H1 (cell line): ENCODE results near the gene GALNT1. TPM values are rescaled to one million over a fixed set of nuclear protein-coding genes. Genes with fewer than 3 reads are reported as not detected.
A peak's percentile ranks its signal among the peaks of the same experiment; 100 is the strongest.

Experiments
- CTCF ChIA-PET: fragments of 300-600 bp; sonication (Branson Sonifier 250); formaldehyde crosslinking; loops from one replicate; lab custom pipeline; 2021; ENCODE audit not compliant: partially characterized antibody; lab: Charles Lee
- POLR2A ChIA-PET: fragments of 300-600 bp; sonication (Branson Sonifier 250); formaldehyde crosslinking; loops from one replicate; lab custom pipeline; 2021; ENCODE audit warnings: inconsistent platforms; ENCODE audit not compliant: partially characterized antibody; lab: Charles Lee
- DNase-seq, 2 experiments: peaks; one replicate each; pipeline versions ENCODE4 v3.0.0 to v3.0.0-alpha.2; 2010 to 2022; ENCODE audit warnings: low spot score in 2 of 2, low read depth in 1 of 2, mixed read lengths in 1 of 2
- FAIRE-seq: peaks from 2 replicates; lab custom pipeline; 2011; peaks lifted over from hg19 to GRCh38; lab: Jason Lieb, UNC
- H2AFZ ChIP-seq: 2 replicates; pipeline ENCODE4 v1.8.1; 2012; ENCODE audit warnings: low read length, inconsistent platforms
- H2AK5ac ChIP-seq: 2 replicates; pipeline ENCODE4 v1.6.1; 2013; ENCODE audit warnings: low read depth, low read length
- H2BK120ac ChIP-seq: replicated peaks from 2 replicates; pipeline ENCODE3; 2013; ENCODE audit warnings: low read depth, low read length, inconsistent platforms
- H2BK12ac ChIP-seq: 2 replicates; pipeline ENCODE4 v1.6.1; 2013; ENCODE audit warnings: low read depth, low read length
- H2BK15ac ChIP-seq: 2 replicates; pipeline ENCODE4 v1.6.1; 2013; ENCODE audit warnings: low read length
- H2BK20ac ChIP-seq: 2 replicates; pipeline ENCODE4 v1.6.1; 2013; ENCODE audit warnings: low read length
- H2BK5ac ChIP-seq: 2 replicates; pipeline ENCODE4 v1.6.1; 2013; ENCODE audit warnings: low read depth, low read length
- H3K14ac ChIP-seq: 2 replicates; pipeline ENCODE4 v1.6.1; 2013; ENCODE audit warnings: inconsistent platforms; ENCODE audit not compliant: insufficient read length
- H3K18ac ChIP-seq: 2 replicates; pipeline ENCODE4 v1.6.1; 2013; ENCODE audit warnings: low read length; ENCODE audit errors: extremely low read depth
- H3K23ac ChIP-seq: 2 replicates; pipeline ENCODE4 v1.6.1; 2013; ENCODE audit warnings: inconsistent platforms; ENCODE audit not compliant: insufficient read length
- H3K23me2 ChIP-seq: 2 replicates; pipeline ENCODE4 v1.6.1; 2013; ENCODE audit warnings: low read depth, low read length
- H3K27ac ChIP-seq: 2 replicates; pipeline ENCODE4 v1.6.1; 2011; ENCODE audit warnings: low read depth, low read length, inconsistent platforms
- H3K27me3 ChIP-seq, 4 experiments: replicated peaks in 1 of 4; 1 replicate in 1 of 4; 2 replicates in 3 of 4; pipeline versions ENCODE4 v1.6.1 to v1.8.1; 2011 to 2013; ENCODE audit warnings: low read length in 3 of 4, mild to moderate bottlenecking in 3 of 4, inconsistent platforms in 2 of 4, mixed read lengths in 2 of 4, moderate library complexity in 1 of 4; ENCODE audit not compliant: control insufficient read depth in 3 of 4, insufficient read depth in 3 of 4; ENCODE audit errors: extremely low read depth in 1 of 4
- H3K36me3 ChIP-seq, 4 experiments: 2 replicates each; pipeline versions ENCODE4 v1.6.1 to v1.8.1; 2011 to 2013; ENCODE audit warnings: mild to moderate bottlenecking in 4 of 4, low read length in 3 of 4, moderate library complexity in 2 of 4, control low read depth in 1 of 4, inconsistent platforms in 1 of 4; ENCODE audit not compliant: insufficient read depth in 4 of 4, control insufficient read depth in 2 of 4
- H3K4ac ChIP-seq: replicated peaks from 2 replicates; pipeline ENCODE3; 2013; ENCODE audit warnings: low read length, low read depth, mixed read lengths, inconsistent platforms; ENCODE audit not compliant: insufficient read length
- H3K4me1 ChIP-seq, 4 experiments: replicated peaks in 1 of 4; 1 replicate in 1 of 4; 2 replicates in 3 of 4; pipeline versions ENCODE4 v1.6.1 to v1.8.1; 2011 to 2013; ENCODE audit warnings: low read length in 3 of 4, inconsistent platforms in 2 of 4, mixed read lengths in 1 of 4; ENCODE audit not compliant: insufficient read depth in 4 of 4, control insufficient read depth in 3 of 4
- H3K4me2 ChIP-seq, 2 experiments: 2 replicates each; pipeline versions ENCODE4 v1.6.1 to v1.8.1; 2011 to 2013; ENCODE audit warnings: low read depth in 2 of 2, low read length in 2 of 2, control low read depth in 1 of 2, inconsistent platforms in 1 of 2, mild to moderate bottlenecking in 1 of 2; ENCODE audit not compliant: insufficient read depth in 1 of 2
- H3K4me3 ChIP-seq, 4 experiments: fragments of 200-600, 300-600 bp in 1 of 4; sonication (generic), shearing (Covaris generic), sonication (Bioruptor Twin) in 1 of 4; 2 replicates each; pipeline versions ENCODE4 v1.5.1 to v1.8.1; 2011 to 2016; ENCODE audit warnings: low read length in 4 of 4, low read depth in 3 of 4, control low read depth in 2 of 4, inconsistent platforms in 2 of 4, mild to moderate bottlenecking in 2 of 4, mixed read lengths in 1 of 4, moderate library complexity in 1 of 4; ENCODE audit not compliant: insufficient read depth in 2 of 4; ENCODE audit errors: extremely low read depth in 1 of 4
- H3K56ac ChIP-seq: replicated peaks from 2 replicates; pipeline ENCODE3; 2013; ENCODE audit warnings: low read depth, mild to moderate bottlenecking, mixed read lengths, low read length, inconsistent platforms; ENCODE audit not compliant: insufficient read length
- H3K79me1 ChIP-seq: 2 replicates; pipeline ENCODE4 v1.6.1; 2013; ENCODE audit warnings: low read depth, low read length, control low read depth
- H3K79me2 ChIP-seq, 2 experiments: 2 replicates each; pipeline versions ENCODE4 v1.6.1 to v1.8.1; 2012 to 2013; ENCODE audit warnings: low read length in 2 of 2, mild to moderate bottlenecking in 2 of 2, inconsistent platforms in 1 of 2; ENCODE audit not compliant: insufficient read depth in 2 of 2, control insufficient read depth in 1 of 2
- H3K9ac ChIP-seq, 4 experiments: replicated peaks in 1 of 4; 1 replicate in 1 of 4; 2 replicates in 3 of 4; pipeline versions ENCODE4 v1.6.1 to v1.8.1; 2011 to 2013; ENCODE audit warnings: low read depth in 3 of 4, low read length in 3 of 4, control low read depth in 2 of 4, mild to moderate bottlenecking in 2 of 4, moderate library complexity in 2 of 4, inconsistent platforms in 1 of 4; ENCODE audit errors: extremely low read depth in 1 of 4
- H3K9me3 ChIP-seq, 2 experiments: 2 replicates each; pipeline versions ENCODE4 v1.6.1 to v1.8.1; 2012 to 2013; ENCODE audit warnings: mild to moderate bottlenecking in 2 of 2, moderate library complexity in 2 of 2, control low read depth in 1 of 2, inconsistent platforms in 1 of 2, low read depth in 1 of 2, low read length in 1 of 2, mixed read lengths in 1 of 2; ENCODE audit not compliant: insufficient read depth in 2 of 2
- H4K20me1 ChIP-seq, 2 experiments: replicated peaks in 1 of 2; 2 replicates each; pipeline versions ENCODE3 to v1.8.1; 2011 to 2013; ENCODE audit warnings: inconsistent platforms in 2 of 2, low read length in 2 of 2, mild to moderate bottlenecking in 1 of 2; ENCODE audit not compliant: insufficient read depth in 2 of 2, control insufficient read depth in 1 of 2
- H4K5ac ChIP-seq: 2 replicates; pipeline ENCODE4 v1.6.1; 2013; ENCODE audit warnings: low read length, low read depth, mixed read lengths, inconsistent platforms; ENCODE audit not compliant: insufficient read length
- H4K8ac ChIP-seq: 2 replicates; pipeline ENCODE4 v1.8.0; 2013; ENCODE audit warnings: mild to moderate bottlenecking, moderate library complexity, low read length, inconsistent platforms; ENCODE audit not compliant: insufficient read depth; ENCODE audit errors: extremely low read depth
- H4K91ac ChIP-seq: replicated peaks from 2 replicates; pipeline ENCODE3; 2013; ENCODE audit warnings: low read length, mixed read lengths, inconsistent platforms; ENCODE audit not compliant: insufficient read length
- ASH2L ChIP-seq: fragments of 200-600, 300-600 bp; sonication (generic); IDR thresholded peaks from one replicate; pipeline ENCODE4 v1.7.1; 2017; ENCODE audit warnings: low read length
- CBX8 ChIP-seq: fragments of 300-800, 300-1000 bp; sonication (generic); IDR thresholded peaks from 2 replicates; pipeline ENCODE4 v1.7.1; 2016; ENCODE audit warnings: low read depth, low read length, borderline replicate concordance
- CHD1 ChIP-seq: IDR thresholded peaks from 2 replicates; pipeline ENCODE4 v1.6.1; 2012; ENCODE audit warnings: low read depth, low read length, improper control_type of control experiment
- CTBP2 ChIP-seq: IDR thresholded peaks from 2 replicates; pipeline ENCODE4 v1.7.0; 2011; ENCODE audit warnings: borderline replicate concordance, mild to moderate bottlenecking, moderate library complexity, mixed read lengths, low read length; ENCODE audit not compliant: insufficient read depth, insufficient read length
- E2F6 ChIP-seq: IDR thresholded peaks from 2 replicates; pipeline ENCODE4 v1.6.1; 2012; ENCODE audit warnings: inconsistent platforms
- EGR1 ChIP-seq: IDR thresholded peaks from 2 replicates; pipeline ENCODE4 v1.6.1; 2011; ENCODE audit warnings: low read depth, low read length, borderline replicate concordance
- EZH2 ChIP-seq: fragments of 200-600 bp; sonication (generic); IDR thresholded peaks from 2 replicates; pipeline ENCODE4 v1.7.1; 2012; ENCODE audit warnings: low read depth, mild to moderate bottlenecking, moderate library complexity, low read length, inconsistent platforms; ENCODE audit not compliant: severe bottlenecking
- POLR2A ChIP-seq, 2 experiments: IDR thresholded peaks; 1 replicate in 1 of 2; 2 replicates in 1 of 2; pipeline ENCODE4 v1.6.1; 2011; ENCODE audit warnings: low read depth in 2 of 2, low read length in 2 of 2, mild to moderate bottlenecking in 2 of 2; ENCODE audit errors: control extremely low read depth in 1 of 2
- RAD21 ChIP-seq, 2 experiments: IDR thresholded peaks in 1 of 2; conservative IDR thresholded peaks in 1 of 2; 2 replicates each; pipeline ENCODE4 v1.6.1; 2011; ENCODE audit warnings: low read depth in 2 of 2, low read length in 2 of 2, improper control_type of control experiment in 1 of 2, inconsistent platforms in 1 of 2, mild to moderate bottlenecking in 1 of 2, moderate library complexity in 1 of 2
- RBBP5 ChIP-seq: IDR thresholded peaks from 2 replicates; pipeline ENCODE4 v1.7.1; 2012; ENCODE audit warnings: low read depth, mild to moderate bottlenecking, inconsistent platforms, low read length, moderate library complexity, borderline replicate concordance
- SAP30 ChIP-seq: fragments of 300-600 bp; sonication (generic); IDR thresholded peaks from 2 replicates; pipeline ENCODE4 v1.7.1; 2012; ENCODE audit warnings: low read length, moderate library complexity, mild to moderate bottlenecking, inconsistent platforms; ENCODE audit not compliant: insufficient read depth, insufficient replicate concordance
- SIN3A ChIP-seq, 2 experiments: IDR thresholded peaks in 1 of 2; conservative IDR thresholded peaks in 1 of 2; 2 replicates each; pipeline ENCODE4 v1.6.1; 2011 to 2012; ENCODE audit warnings: low read length in 2 of 2, improper control_type of control experiment in 1 of 2, low read depth in 1 of 2, mild to moderate bottlenecking in 1 of 2
- SP2 ChIP-seq: IDR thresholded peaks from 2 replicates; pipeline ENCODE4 v1.6.1; 2012; ENCODE audit warnings: mild to moderate bottlenecking, low read length, inconsistent platforms
- polyA plus RNA-seq, 7 experiments: library from polyadenylated mRNA; depleted of rRNA in 3 of 7; stranded (reverse) in 5 of 7; unstranded in 2 of 7; fragments of >200 nt in 5 of 7; fragments of 200-250 nt in 2 of 7; gene quantifications; 1 replicate in 5 of 7; 2 replicates in 1 of 7; 4 replicates in 1 of 7; pipeline versions ENCODE4 v1.2.1 to v1.2.3, GENCODE V29; 2011 to 2013; ENCODE audit warnings: missing spikeins in 2 of 7, mixed read lengths in 2 of 7
- total RNA-seq: library from RNA; stranded (reverse); fragmentation: NEBNext Ultra II Directional; extraction: Animal tissue kit (Norgen Biotek cat#: 25700); gene quantifications from 2 replicates; pipeline ENCODE4 v1.2.1, GENCODE V29; 2021

The GALNT1 gene
- total and polyA plus RNA-seq, 2 of the 8 experiments (the other 6 are each of a cell fraction or from before 2014, with no cell fraction given): 22.4 to 101 TPM

DNA sequence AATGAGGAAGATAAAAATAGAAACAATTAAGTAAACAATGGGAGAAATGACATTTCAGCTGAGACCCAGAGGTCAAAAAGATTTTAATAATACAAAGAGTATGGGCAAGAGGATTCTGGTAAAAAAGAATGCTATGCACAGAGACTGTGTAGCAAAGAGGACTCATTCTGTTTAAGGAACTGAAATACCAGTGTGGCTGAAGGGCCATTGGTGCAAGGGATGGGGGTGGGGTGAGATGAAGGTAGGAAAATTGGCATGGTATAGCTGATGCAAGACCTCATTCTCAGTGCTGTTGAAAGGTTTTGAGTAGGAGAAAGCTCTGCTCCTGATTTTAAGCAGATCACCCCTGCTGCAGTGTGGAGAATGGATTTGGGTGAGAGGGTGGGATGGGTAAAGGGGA is 10.8 kb downstream of the GALNT1 start:
- no peak overlapping the region for H4K91ac ChIP-seq
- H3K4me1 ChIP-seq: peaks cover 0 to 11% (median 4%) of the 10 kb centered on the region in 4 experiments; a peak in 3 of 7 replicates
- no peaks in the 10 kb centered on the region for H3K27me3 ChIP-seq
- H2BK120ac ChIP-seq: no peak overlapping the region
- no peak overlapping the region for H3K56ac ChIP-seq
- H4K5ac ChIP-seq: no peak overlapping the region
- H3K9ac ChIP-seq: no peak overlapping the region
- peak overlapping the region; percentile 45 for H3K4ac ChIP-seq
- ChIA-PET CTCF (interaction anchor here (0.9 kb wide), 1 partner anchor 182 kb away, joined by 3 read pairs; no protein-coding TSS in a partner anchor), POLR2A (interaction anchor here (1.0 to 1.8 kb wide), 3 partner anchors 10 to 20 kb away, joined by 3 to 8 read pairs (median 3); partner anchors contain the start of gene GALNT1)
- no peak overlapping the region for H4K8ac ChIP-seq
- no peak overlapping the region for H3K18ac ChIP-seq
- H3K27ac ChIP-seq: no peak overlapping the region; the same call in 1 of the 2 replicates
- no peak overlapping the region for H2AFZ ChIP-seq
- no peak overlapping the region for H2BK15ac ChIP-seq
- H4K20me1 ChIP-seq: peaks cover 0 to 3% of the 10 kb centered on the region in 2 experiments
- H3K9me3 ChIP-seq: peaks cover 0 to 9% of the 10 kb centered on the region in 2 experiments; a peak in 2 of 4 replicates
- H3K36me3 ChIP-seq: no peaks in the 10 kb centered on the region
- FAIRE-seq (no peak), DNase-seq (no peak)
- peaks cover 8% of the 10 kb centered on the region for H3K79me1 ChIP-seq
- H3K4me3 ChIP-seq: no peak overlapping the region
- H2AK5ac ChIP-seq: 0 out of 2 replicates have a peak overlapping the region, but pooled peaks have one; percentile 79
- no peaks in the 10 kb centered on the region; the same call in 1 of the 2 replicates for H3K23me2 ChIP-seq
- H3K14ac ChIP-seq: no peak overlapping the region
- H2BK20ac ChIP-seq: 0 out of 2 replicates have a peak overlapping the region, but pooled peaks have one; percentile 16
- no peak overlapping the region for H3K4me2 ChIP-seq
- no peak overlapping the region for H3K23ac ChIP-seq
- no peak overlapping the region; the same call in 1 of the 2 replicates for H2BK5ac ChIP-seq
- no peak overlapping the region for H2BK12ac ChIP-seq
- H3K79me2 ChIP-seq: peaks cover 10 to 96% of the 10 kb centered on the region in 2 experiments
- TF ChIP-seq EZH2 (no peak), SIN3A (conservative IDR thresholded peaks at IDR 0.05 in 1 of 2, IDR thresholded peaks at IDR 0.05 in 1 of 2; ENCODE audit: low read depth in 1 of 2, low read length in 2 of 2) (no peak), CTBP2 (no peak), EGR1 (no peak), CHD1 (no peak), E2F6 (no peak), SP2 (no peak), RBBP5 (no peak), SAP30 (no peak), RAD21 (IDR thresholded peaks at IDR 0.05 in 1 of 2, conservative IDR thresholded peaks at IDR 0.05 in 1 of 2; ENCODE audit: low read depth in 2 of 2, low read length in 2 of 2) (no peak), POLR2A (IDR thresholded peaks at IDR 0.05; ENCODE audit: control extremely low read depth in 1 of 2, low read depth in 2 of 2, low read length in 2 of 2) (no peak), CBX8 (no peak), ASH2L (no peak)
